Mesendoderm (in vitro differentiated cells): Measurements from ENCODE around the gene ZSWIM7.

ENCODE experiments used
- DNase-seq: peaks from one replicate; pipeline ENCODE4 v3.0.0; 2013
- H2AK5ac ChIP-seq: 2 replicates; pipeline ENCODE4 v1.6.1; 2013; ENCODE audit warnings: low read length, inconsistent platforms
- H2BK120ac ChIP-seq: 2 replicates; pipeline ENCODE4 v1.6.1; 2013; ENCODE audit warnings: low read depth, mild to moderate bottlenecking, low read length, moderate library complexity, mixed read lengths
- H2BK15ac ChIP-seq: replicated peaks from 2 replicates; pipeline ENCODE4 v1.6.1; 2013; ENCODE audit warnings: low read depth, mild to moderate bottlenecking, moderate library complexity
- H2BK5ac ChIP-seq: 2 replicates; pipeline ENCODE4 v1.6.1; 2013; ENCODE audit warnings: low read length, inconsistent platforms
- H3K18ac ChIP-seq: 2 replicates; pipeline ENCODE4 v1.6.1; 2013; ENCODE audit warnings: mild to moderate bottlenecking, low read length, mixed read lengths
- H3K23ac ChIP-seq: one replicate; pipeline ENCODE4 v1.6.1; 2013; ENCODE audit warnings: low read length
- H3K27ac ChIP-seq: 2 replicates; pipeline ENCODE4 v1.5.1; 2013; ENCODE audit warnings: low read depth, mild to moderate bottlenecking, inconsistent platforms, low read length, moderate library complexity
- H3K27me3 ChIP-seq: 2 replicates; pipeline ENCODE4 v1.6.1; 2013; ENCODE audit warnings: low read length, control low read depth, mild to moderate bottlenecking, inconsistent platforms; ENCODE audit not compliant: insufficient read depth, poor library complexity
- H3K36me3 ChIP-seq: 2 replicates; pipeline ENCODE4 v1.6.1; 2013; ENCODE audit warnings: low read length, inconsistent platforms; ENCODE audit not compliant: control insufficient read depth, insufficient read depth
- H3K4ac ChIP-seq: one replicate; pipeline ENCODE4 v1.6.1; 2013; ENCODE audit warnings: low read depth, mild to moderate bottlenecking, low read length, moderate library complexity
- H3K4me1 ChIP-seq: 2 replicates; pipeline ENCODE4 v1.6.1; 2013; ENCODE audit warnings: low read depth, low read length, inconsistent platforms; ENCODE audit not compliant: control insufficient read depth
- H3K4me2 ChIP-seq: 2 replicates; pipeline ENCODE4 v1.6.1; 2013; ENCODE audit warnings: low read length
- H3K4me3 ChIP-seq: 2 replicates; pipeline ENCODE4 v1.5.1; 2013; ENCODE audit warnings: mild to moderate bottlenecking, low read length
- H3K56ac ChIP-seq: one replicate; pipeline ENCODE4 v1.6.1; 2013; ENCODE audit warnings: low read length
- H3K79me1 ChIP-seq: 2 replicates; pipeline ENCODE4 v1.6.1; 2013; ENCODE audit warnings: low read length, inconsistent platforms
- H3K79me2 ChIP-seq: 2 replicates; pipeline ENCODE4 v1.6.1; 2013; ENCODE audit warnings: mild to moderate bottlenecking, low read length; ENCODE audit not compliant: control insufficient read depth, insufficient read depth
- H3K9ac ChIP-seq: 2 replicates; pipeline ENCODE4 v1.6.1; 2013; ENCODE audit warnings: low read length, inconsistent platforms
- H4K5ac ChIP-seq: one replicate; pipeline ENCODE4 v1.6.1; 2013; ENCODE audit warnings: low read length
- H4K8ac ChIP-seq: one replicate; pipeline ENCODE4 v1.6.1; 2013; ENCODE audit warnings: low read depth, mild to moderate bottlenecking, control low read depth, low read length, moderate library complexity
- WGBS: extraction: QIAGEN DNeasy Blood & Tissue Kit; methylation state at CpG from one replicate; pipeline ENCODE4 v1.1.7; 2013; ENCODE audit warnings: low lambda C conversion rate, missing lambda C conversion rate; ENCODE audit not compliant: insufficient coverage; ENCODE audit errors: extremely low coverage; 5-methylcytosine and 5-hydroxymethylcytosine counted together

ZSWIM7 gene

DNA sequence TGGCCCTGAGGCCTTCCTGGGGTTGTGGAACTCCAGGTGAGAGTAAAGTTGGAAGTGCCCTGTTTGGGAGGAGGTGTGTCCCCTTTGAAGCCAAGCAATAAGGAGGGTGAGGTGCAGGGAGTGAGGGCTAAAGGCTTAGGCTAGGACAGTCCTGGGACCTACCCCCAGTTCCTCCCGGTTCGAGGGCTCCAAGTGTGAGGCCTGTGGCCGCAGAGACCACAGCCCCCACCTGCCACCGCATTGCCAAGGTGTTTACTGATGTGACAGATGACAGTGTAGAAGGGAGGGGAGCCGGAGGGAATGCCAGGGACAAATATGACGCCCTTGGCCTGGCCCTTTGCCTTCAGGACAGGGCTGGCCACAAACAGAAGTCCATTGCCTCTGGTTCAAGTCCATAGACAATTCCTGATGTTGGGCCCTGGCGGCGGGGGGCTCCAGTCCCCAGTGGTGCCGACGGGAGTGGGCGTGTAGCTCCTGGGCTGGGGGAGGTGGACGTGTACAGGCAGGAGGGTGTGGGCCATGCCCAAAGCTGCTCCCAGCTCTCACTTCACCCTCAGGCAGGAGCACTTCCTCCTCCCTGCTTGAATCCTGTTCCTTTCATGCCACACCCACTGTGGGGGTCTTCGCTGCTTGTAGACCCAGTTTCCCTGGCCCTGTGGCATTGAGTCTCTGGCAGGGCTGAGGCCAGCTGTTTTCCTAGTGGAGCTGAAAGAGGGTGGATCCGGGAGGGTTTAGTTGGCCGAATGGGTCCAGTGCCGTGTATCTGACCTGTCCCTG lies 51.3 kb downstream of the ZSWIM7 start:
- no peak overlapping the region for H4K5ac ChIP-seq
- H3K4ac ChIP-seq, result no peak overlapping the region
- no peaks in the 10 kb centered on the region for H3K79me2 ChIP-seq
- H3K18ac ChIP-seq, result no peak overlapping the region
- no peak overlapping the region for H2BK120ac ChIP-seq
- no peaks in the 10 kb centered on the region for H3K36me3 ChIP-seq
- no peaks in the 10 kb centered on the region for H3K79me1 ChIP-seq
- peaks cover 5% of the 10 kb centered on the region for H3K27me3 ChIP-seq
- H4K8ac ChIP-seq, result no peak overlapping the region
- no peak overlapping the region for H3K9ac ChIP-seq
- no peak overlapping the region for H2BK5ac ChIP-seq
- no peak overlapping the region for H2AK5ac ChIP-seq
- H2BK15ac ChIP-seq, result no peak overlapping the region
- no peak overlapping the region for H3K4me2 ChIP-seq
- no peak overlapping the region for H3K4me3 ChIP-seq
- no peak overlapping the region for H3K27ac ChIP-seq
- DNase-seq, result no peak
- no peaks in the 10 kb centered on the region for H3K4me1 ChIP-seq
- WGBS, result no CpG with 5 or more reads among the region's 16 CpGs
- H3K23ac ChIP-seq, result no peak overlapping the region
- H3K56ac ChIP-seq, result no peak overlapping the region

GRCh38 chr17:15947271-15947670 lies 52.2 kb downstream of the ZSWIM7 start:
- H3K9ac ChIP-seq, result no peak overlapping the region
- no peak overlapping the region for H2BK5ac ChIP-seq
- H3K4me2 ChIP-seq, result no peak overlapping the region
- peaks cover 5% of the 10 kb centered on the region for H3K27me3 ChIP-seq
- H3K18ac ChIP-seq, result no peak overlapping the region
- no peak overlapping the region for H4K5ac ChIP-seq
- no peak overlapping the region for H2BK120ac ChIP-seq
- no peak overlapping the region for H3K4me3 ChIP-seq
- no peak overlapping the region for H2AK5ac ChIP-seq
- H4K8ac ChIP-seq, result no peak overlapping the region
- no CpG with 5 or more reads among the region's 3 CpGs for WGBS
- H3K79me2 ChIP-seq, result no peaks in the 10 kb centered on the region
- no peak overlapping the region for H3K23ac ChIP-seq
- no peaks in the 10 kb centered on the region for H3K36me3 ChIP-seq
- H3K4me1 ChIP-seq, result no peaks in the 10 kb centered on the region
- no peak for DNase-seq
- H3K4ac ChIP-seq, result no peak overlapping the region
- no peak overlapping the region for H3K27ac ChIP-seq
- no peak overlapping the region for H3K56ac ChIP-seq
- H3K79me1 ChIP-seq, result no peaks in the 10 kb centered on the region
- no peak overlapping the region for H2BK15ac ChIP-seq

- Histone ChIP-seq H3K18ac (no peak overlapping the region), H3K36me3 (no peaks in the 10 kb centered on the region), H2AK5ac (no peak overlapping the region), H2BK15ac (no peak overlapping the region), H4K8ac (no peak overlapping the region), H3K27ac (no peak overlapping the region), H2BK120ac (no peak overlapping the region), H3K4me2 (no peak overlapping the region), H3K4me3 (no peak overlapping the region), H3K4me1 (no peaks in the 10 kb centered on the region), H3K56ac (no peak overlapping the region), H3K4ac (no peak overlapping the region), H3K23ac (no peak overlapping the region), H3K27me3 (peaks cover 5% of the 10 kb centered on the region), H3K9ac (no peak overlapping the region), H3K79me2 (no peaks in the 10 kb centered on the region), H2BK5ac (no peak overlapping the region), H4K5ac (no peak overlapping the region), H3K79me1 (no peaks in the 10 kb centered on the region)
- no peak for DNase-seq
- WGBS, result no CpG with 5 or more reads among the region's 9 CpGs
Observed at GRCh38 chr17:15946611-15947120, 52.8 kb downstream of the ZSWIM7 start.

- peak overlapping the region; percentile 93 for H3K4me2 ChIP-seq
- no CpG with 5 or more reads among the region's 64 CpGs for WGBS
- no peak overlapping the region for H4K5ac ChIP-seq
- H3K18ac ChIP-seq, result no peak overlapping the region
- H3K79me2 ChIP-seq, result no peaks in the 10 kb centered on the region
- no peak for DNase-seq
- H3K36me3 ChIP-seq, result no peaks in the 10 kb centered on the region
- H3K23ac ChIP-seq, result no peak overlapping the region
- H3K27ac ChIP-seq, result no peak overlapping the region
- H3K4ac ChIP-seq, result no peak overlapping the region
- H2BK5ac ChIP-seq, result no peak overlapping the region
- no peak overlapping the region for H4K8ac ChIP-seq
- H3K27me3 ChIP-seq, result peaks cover 5% of the 10 kb centered on the region
- H2AK5ac ChIP-seq, result no peak overlapping the region
- H2BK120ac ChIP-seq, result no peak overlapping the region
- H3K79me1 ChIP-seq, result no peaks in the 10 kb centered on the region
- peak overlapping the region; percentile 5 for H3K4me3 ChIP-seq
- no peak overlapping the region for H2BK15ac ChIP-seq
- H3K9ac ChIP-seq, result peak overlapping the region; percentile 53
- H3K4me1 ChIP-seq, result no peaks in the 10 kb centered on the region
- peak overlapping the region; percentile 87 for H3K56ac ChIP-seq
Observed at GRCh38 chr17:15945527-15946191, 53.8 kb downstream of the ZSWIM7 start.

DNA sequence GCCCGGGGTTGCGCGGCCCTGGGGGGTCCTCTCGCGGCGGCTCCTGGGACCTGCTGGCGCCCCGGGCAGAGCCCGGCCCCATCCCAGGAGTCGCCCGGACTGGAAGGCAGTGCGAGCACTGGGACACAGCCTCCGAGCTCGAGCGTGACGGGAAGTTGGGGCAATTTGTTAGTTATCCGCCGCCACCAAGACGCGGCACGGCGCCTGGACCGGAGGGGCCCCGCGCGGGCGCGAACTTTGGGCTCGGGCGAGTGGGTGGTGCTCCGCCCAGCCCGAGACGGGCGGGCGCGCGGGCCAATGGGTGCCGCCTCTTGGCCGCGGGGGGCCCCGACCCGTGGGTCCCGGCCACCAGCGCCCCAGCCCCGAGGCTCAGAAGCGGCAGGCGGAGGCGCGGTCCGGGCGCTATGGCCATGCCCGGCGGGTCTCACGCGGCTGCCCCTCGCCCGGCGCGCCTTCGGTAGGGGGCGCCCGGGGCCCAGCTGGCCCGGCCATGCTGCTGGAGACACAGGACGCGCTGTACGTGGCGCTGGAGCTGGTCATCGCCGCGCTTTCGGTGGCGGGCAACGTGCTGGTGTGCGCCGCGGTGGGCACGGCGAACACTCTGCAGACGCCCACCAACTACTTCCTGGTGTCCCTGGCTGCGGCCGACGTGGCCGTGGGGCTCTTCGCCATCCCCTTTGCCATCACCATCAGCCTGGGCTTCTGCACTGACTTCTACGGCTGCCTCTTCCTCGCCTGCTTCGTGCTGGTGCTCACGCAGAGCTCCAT lies 54.6 kb downstream of the ZSWIM7 start, which contains the start of gene ADORA2B:
TSS of gene ADORA2B (plus strand) at position 372 of the 768 bp plus-strand sequence. CDS start at position 491, 119 bp downstream.
- peak within 1 kb of the TSS; percentile 35 for H3K23ac ChIP-seq
- H3K27me3 ChIP-seq, result peaks cover 5% of the 10 kb centered on the region
- no peak within 1 kb of the TSS for H2AK5ac ChIP-seq
- no peak within 1 kb of the TSS for H2BK15ac ChIP-seq
- peak within 1 kb of the TSS; percentile 37 for H3K4me3 ChIP-seq
- DNase-seq, result peak; percentile 82
- peak within 1 kb of the TSS; percentile 93 for H3K4me2 ChIP-seq
- whole genome bisulfite sequencing, result no CpG with 5 or more reads among the region's 88 CpGs
- H3K79me1 ChIP-seq, result no peaks in the 10 kb centered on the region
- no peak within 1 kb of the TSS for H2BK120ac ChIP-seq
- no peak within 1 kb of the TSS for H3K27ac ChIP-seq
- H3K4ac ChIP-seq, result no peak within 1 kb of the TSS
- peak within 1 kb of the TSS; percentile 71 for H3K18ac ChIP-seq
- H3K9ac ChIP-seq, result peak within 1 kb of the TSS; percentile 57
- no peak within 1 kb of the TSS for H4K5ac ChIP-seq
- no peak within 1 kb of the TSS for H2BK5ac ChIP-seq
- H3K56ac ChIP-seq, result peak within 1 kb of the TSS; percentile 87
- no peak within 1 kb of the TSS for H4K8ac ChIP-seq
- no peaks in the 10 kb centered on the region for H3K36me3 ChIP-seq
- H3K79me2 ChIP-seq, result no peaks in the 10 kb centered on the region
- no peaks in the 10 kb centered on the region for H3K4me1 ChIP-seq
